Esophagus mucosa (tissue), 1 donor: ENCODE measurements around the gene FAM89A. TPM values are rescaled to one million over a fixed set of nuclear protein-coding genes. Genes with fewer than 3 reads are reported as not detected.
"Not testable (repeated sequence)": the region's sequence is repeated elsewhere in the genome, so short reads cannot be mapped to it uniquely, and the experiment has no call there.

Experiments used
- ATAC-seq: fragments of 200-7000 bp; cut with Tn5 transposase; one replicate; pipeline ENCODE4 v1.9.1; 2020
- total RNA-seq: library from RNA; stranded (reverse); gene quantifications from one replicate; pipeline ENCODE4 v1.2.4, GENCODE V29; 2023
- donor health status: DM: yes; HTN: yes; CAD: no.

FAM89A gene
- total RNA-seq, 1 donor from 2014 or later = 12.4 TPM

- ATAC-seq = no peak
Observed at GRCh38 chr1:231029841-231030240, 10.2 kb downstream of the FAM89A start.

- not testable (repeated sequence) for ATAC-seq
Observed at GRCh38 chr1:231029247-231029646, 10.8 kb downstream of the FAM89A start.

- no peak for ATAC-seq
Observed at GRCh38 chr1:231028682-231029081, 11.4 kb downstream of the FAM89A start.

- ATAC-seq = no peak
Observed at GRCh38 chr1:231027971-231028370, 12.1 kb downstream of the FAM89A start.

GRCh38 chr1:231027136-231027925, 12.7 kb downstream of the FAM89A start:
- peak; percentile 99 for ATAC-seq

- no peak for ATAC-seq
Observed at GRCh38 chr1:231026576-231026975, 13.5 kb downstream of the FAM89A start.

GRCh38 chr1:231023150-231023549, 16.9 kb downstream of the FAM89A start:
- no peak for ATAC-seq

- ATAC-seq = not testable (repeated sequence)
Observed at GRCh38 chr1:231022543-231022942, 17.5 kb downstream of the FAM89A start.

GRCh38 chr1:231021540-231022031, 18.5 kb downstream of the FAM89A start:
- no peak for ATAC-seq

- peak; percentile 57 for ATAC-seq
Observed at GRCh38 chr1:231020816-231021215, 19.2 kb downstream of the FAM89A start.

- peak; percentile 88 for ATAC-seq
Observed at GRCh38 chr1:231020139-231020601, 19.9 kb downstream of the FAM89A start.

GRCh38 chr1:231019711-231020110, 20.3 kb downstream of the FAM89A start:
- ATAC-seq = no peak

- peak; percentile 74 for ATAC-seq
Observed at GRCh38 chr1:231016966-231017365, 23.1 kb downstream of the FAM89A start.

GRCh38 chr1:231016234-231016633, 23.8 kb downstream of the FAM89A start:
- ATAC-seq = peak; percentile 56

- peak; percentile 81 for ATAC-seq
Observed at GRCh38 chr1:231013391-231014015, 26.6 kb downstream of the FAM89A start.

- ATAC-seq = no peak
Observed at GRCh38 chr1:231011963-231012362, 28.1 kb downstream of the FAM89A start.

GRCh38 chr1:231011360-231011759, 28.7 kb downstream of the FAM89A start:
- ATAC-seq = no peak

GRCh38 chr1:231007535-231007934, 32.5 kb downstream of the FAM89A start:
- ATAC-seq = not testable (repeated sequence)

GRCh38 chr1:231001892-231002291, 38.2 kb downstream of the FAM89A start:
- no peak for ATAC-seq

GRCh38 chr1:231000639-231001038, 39.4 kb downstream of the FAM89A start:
- no peak for ATAC-seq

GRCh38 chr1:231000201-231000600, 39.9 kb downstream of the FAM89A start:
- ATAC-seq = no peak

- no peak for ATAC-seq
Observed at GRCh38 chr1:230994860-230995259, 45.2 kb downstream of the FAM89A start.

GRCh38 chr1:230992100-230992774, 47.8 kb downstream of the FAM89A start:
- peak; percentile 75 for ATAC-seq
